ENCODE measurements around the gene IPO13. TPM values are rescaled to one million over a fixed set of nuclear protein-coding genes. Genes with fewer than 3 reads are reported as not detected.

Gene IPO13
- total RNA-seq, 2 experiments from 2014 or later: 6.3 to 7.4 TPM

- DNase-seq (no peak), ATAC-seq (ENCODE audit: poor library complexity) (no peak)
- Histone ChIP-seq H3K4me1 (ENCODE audit: insufficient read depth, low read length) (peaks cover 33% of the 10 kb centered on the region), H3K4me3 (ENCODE audit: low read length) (no peak overlapping the region), H3K27me3 (ENCODE audit: control insufficient read depth in 1 of 2, insufficient read depth in 2 of 2, low read length in 2 of 2) (peaks cover 35 to 41% of the 10 kb centered on the region in 2 experiments), H3K9me3 (ENCODE audit: control insufficient read depth in 1 of 2, insufficient read depth in 1 of 2, low read length in 2 of 2) (peaks cover 0 to 12% of the 10 kb centered on the region in 2 experiments), H3K36me3 (ENCODE audit: insufficient read depth, low read length) (peaks cover 4% of the 10 kb centered on the region), H3K27ac (ENCODE audit: low read depth in 1 of 2, low read length in 2 of 2) (no peak overlapping the region)
- H3K27ac Mint-ChIP-seq: no peak overlapping the region
- peaks cover 15% of the 10 kb centered on the region for H3K4me1 Mint-ChIP-seq (ENCODE audit: low read depth)
- CTCF ChIA-PET: interaction anchor here (0.5 to 3.3 kb wide), 16 partner anchors 9 to 851 kb away, joined by 3 to 24 read pairs (median 5); partner anchors contain the start of genes ATP6V0B, CCDC24, IPO13 and SLC6A9
- H3K27me3 Mint-ChIP-seq: peaks cover 36% of the 10 kb centered on the region
- no peaks in the 10 kb centered on the region for H3K9me3 Mint-ChIP-seq
- H3K36me3 Mint-ChIP-seq (ENCODE audit: low read depth): no peaks in the 10 kb centered on the region
- H3K4me3 Mint-ChIP-seq: no peak overlapping the region
- no peak for TF ChIP-seq CTCF (IDR thresholded peaks at IDR 0.05)
- POLR2A ChIA-PET: interaction anchor here (1.6 kb wide), 1 partner anchor 35 kb away, joined by 4 read pairs; the partner anchor contains the start of gene DPH2
- intact Hi-C loops (cut with DNase I, micrococcal nuclease): loop anchor here (1.0 to 10.0 kb wide), 5 partner anchors 112 to 710 kb away; no protein-coding TSS in a partner anchor
Measured at GRCh38 chr1:43934986-43935324, 11.8 kb upstream of the IPO13 start.

GRCh38 chr1:43935711-43936427, 10.9 kb upstream of the IPO13 start:
- peaks cover 33% of the 10 kb centered on the region for H3K4me1 ChIP-seq (ENCODE audit: insufficient read depth, low read length)
- DNase-seq (no peak), ATAC-seq (ENCODE audit: poor library complexity) (no peak)
- no peak overlapping the region for H3K4me3 ChIP-seq (ENCODE audit: low read length)
- intact Hi-C loops (cut with DNase I, micrococcal nuclease): loop anchor here in 1 of 2 experiments (2.0 to 10.0 kb wide), 2 partner anchors 407 to 711 kb away; no protein-coding TSS in a partner anchor
- peaks cover 36% of the 10 kb centered on the region for H3K27me3 Mint-ChIP-seq
- no peak overlapping the region for H3K27ac ChIP-seq (ENCODE audit: low read depth in 1 of 2, low read length in 2 of 2)
- POLR2A ChIA-PET: no interaction called here
- no peak overlapping the region for H3K4me3 Mint-ChIP-seq
- CTCF ChIA-PET: interaction anchor here (1.3 to 3.3 kb wide), 7 partner anchors 8 to 406 kb away, joined by 5 to 24 read pairs (median 6); partner anchors contain the start of genes ATP6V0B, IPO13 and SLC6A9
- H3K9me3 Mint-ChIP-seq: no peaks in the 10 kb centered on the region
- peaks cover 0 to 12% of the 10 kb centered on the region in 2 experiments for H3K9me3 ChIP-seq (ENCODE audit: control insufficient read depth in 1 of 2, insufficient read depth in 1 of 2, low read length in 2 of 2)
- H3K27ac Mint-ChIP-seq: no peak overlapping the region
- H3K36me3 Mint-ChIP-seq (ENCODE audit: low read depth): no peaks in the 10 kb centered on the region
- no peak for TF ChIP-seq CTCF (IDR thresholded peaks at IDR 0.05)
- H3K4me1 Mint-ChIP-seq (ENCODE audit: low read depth): peaks cover 15% of the 10 kb centered on the region
- H3K36me3 ChIP-seq (ENCODE audit: insufficient read depth, low read length): peaks cover 4% of the 10 kb centered on the region
- peaks cover 35 to 41% of the 10 kb centered on the region in 2 experiments for H3K27me3 ChIP-seq (ENCODE audit: control insufficient read depth in 1 of 2, insufficient read depth in 2 of 2, low read length in 2 of 2)

GRCh38 chr1:43936431-43937151, 10.2 kb upstream of the IPO13 start:
- TF ChIP-seq CTCF (IDR thresholded peaks at IDR 0.05): no peak
- ATAC-seq (ENCODE audit: poor library complexity): no peak

More at GRCh38 chr1:43936431-43937151, 10.2 kb upstream of the IPO13 start:
- Histone ChIP-seq H3K4me3 (ENCODE audit: low read length) (no peak overlapping the region), H3K4me1 (ENCODE audit: insufficient read depth, low read length) (peaks cover 33% of the 10 kb centered on the region), H3K36me3 (ENCODE audit: insufficient read depth, low read length) (peaks cover 4% of the 10 kb centered on the region), H3K9me3 (ENCODE audit: control insufficient read depth in 1 of 2, insufficient read depth in 1 of 2, low read length in 2 of 2) (peaks cover 0 to 12% of the 10 kb centered on the region in 2 experiments), H3K27me3 (ENCODE audit: control insufficient read depth in 1 of 2, insufficient read depth in 2 of 2, low read length in 2 of 2) (peaks cover 35 to 41% of the 10 kb centered on the region in 2 experiments), H3K27ac (ENCODE audit: low read depth in 1 of 2, low read length in 2 of 2) (no peak overlapping the region)
- Mint-ChIP-seq H3K36me3 (ENCODE audit: low read depth) (no peaks in the 10 kb centered on the region), H3K4me1 (ENCODE audit: low read depth) (peaks cover 15% of the 10 kb centered on the region), H3K27ac (no peak overlapping the region), H3K9me3 (no peaks in the 10 kb centered on the region), H3K27me3 (peaks cover 36% of the 10 kb centered on the region), H3K4me3 (no peak overlapping the region)
- POLR2A ChIA-PET: no interaction called here
- intact Hi-C loops (cut with DNase I, micrococcal nuclease): loop anchor here in 1 of 2 experiments (10.0 kb wide), 1 partner anchor 712 kb away; no protein-coding TSS in a partner anchor
- DNase-seq: peak in 4 of 14 experiments; percentile 14 to 47 (median 26)
- CTCF ChIA-PET: no interaction called here

All from CD4-positive, alpha-beta T cell (primary cell).